HG03039 (cell line): ENCODE data around the gene SLC24A3.
"Not testable (repeated sequence)": the region's sequence is repeated elsewhere in the genome, so short reads cannot be mapped to it uniquely, and the experiment has no call there.

Experiments used
- ATAC-seq: cut with Tn5 transposase; IDR thresholded peaks from one replicate; pipeline ENCODE4 v1.9.1; 2021; ENCODE audit warnings: mild to moderate bottlenecking, moderate library complexity; ENCODE audit not compliant: unreplicated experiment

The SLC24A3 gene

GRCh38 chr20:19754201-19754600 lies 541.8 kb downstream of the SLC24A3 start:
- ATAC-seq = not testable (repeated sequence)

- ATAC-seq = no peak
Observed at GRCh38 chr20:19756761-19757486, 544.5 kb downstream of the SLC24A3 start.

- no peak for ATAC-seq
Observed at GRCh38 chr20:19757487-19758132, 545.2 kb downstream of the SLC24A3 start.

- no peak for ATAC-seq
Observed at GRCh38 chr20:19758133-19758500, 545.7 kb downstream of the SLC24A3 start, which contains the start of gene RIN2. Gene RIN2 (plus strand): TSS chr20:19758258. CDS start chr20:19889602, 131,344 bp downstream.

- ATAC-seq = no peak
Observed at GRCh38 chr20:19758501-19759331, 546.3 kb downstream of the SLC24A3 start.

GRCh38 chr20:19760371-19760721 lies 547.9 kb downstream of the SLC24A3 start:
- ATAC-seq = no peak

- ATAC-seq = no peak
Observed at GRCh38 chr20:19761326-19761725, 548.9 kb downstream of the SLC24A3 start.

- ATAC-seq = no peak
Observed at GRCh38 chr20:19761841-19762240, 549.4 kb downstream of the SLC24A3 start.

- no peak for ATAC-seq
Observed at GRCh38 chr20:19764207-19764606, 551.8 kb downstream of the SLC24A3 start.

- no peak for ATAC-seq
Observed at GRCh38 chr20:19765266-19765665, 552.8 kb downstream of the SLC24A3 start.

GRCh38 chr20:19765913-19766312 lies 553.5 kb downstream of the SLC24A3 start:
- ATAC-seq = no peak

- no peak for ATAC-seq
Observed at GRCh38 chr20:19767070-19767469, 554.6 kb downstream of the SLC24A3 start.

- no peak for ATAC-seq
Observed at GRCh38 chr20:19768325-19768842, 555.9 kb downstream of the SLC24A3 start.

- no peak for ATAC-seq
Observed at GRCh38 chr20:19769507-19769906, 557.1 kb downstream of the SLC24A3 start.

- ATAC-seq = no peak
Observed at GRCh38 chr20:19770375-19770774, 557.9 kb downstream of the SLC24A3 start.

GRCh38 chr20:19771031-19771430 lies 558.6 kb downstream of the SLC24A3 start:
- no peak for ATAC-seq
